ENCODE data around the gene CANT1.
A peak's percentile ranks its signal among the peaks of the same experiment; 100 is the strongest.
"Not testable (repeated sequence)": the region's sequence is repeated elsewhere in the genome, so short reads cannot be mapped to it uniquely, and the experiment has no call there.

CANT1 gene

DNA sequence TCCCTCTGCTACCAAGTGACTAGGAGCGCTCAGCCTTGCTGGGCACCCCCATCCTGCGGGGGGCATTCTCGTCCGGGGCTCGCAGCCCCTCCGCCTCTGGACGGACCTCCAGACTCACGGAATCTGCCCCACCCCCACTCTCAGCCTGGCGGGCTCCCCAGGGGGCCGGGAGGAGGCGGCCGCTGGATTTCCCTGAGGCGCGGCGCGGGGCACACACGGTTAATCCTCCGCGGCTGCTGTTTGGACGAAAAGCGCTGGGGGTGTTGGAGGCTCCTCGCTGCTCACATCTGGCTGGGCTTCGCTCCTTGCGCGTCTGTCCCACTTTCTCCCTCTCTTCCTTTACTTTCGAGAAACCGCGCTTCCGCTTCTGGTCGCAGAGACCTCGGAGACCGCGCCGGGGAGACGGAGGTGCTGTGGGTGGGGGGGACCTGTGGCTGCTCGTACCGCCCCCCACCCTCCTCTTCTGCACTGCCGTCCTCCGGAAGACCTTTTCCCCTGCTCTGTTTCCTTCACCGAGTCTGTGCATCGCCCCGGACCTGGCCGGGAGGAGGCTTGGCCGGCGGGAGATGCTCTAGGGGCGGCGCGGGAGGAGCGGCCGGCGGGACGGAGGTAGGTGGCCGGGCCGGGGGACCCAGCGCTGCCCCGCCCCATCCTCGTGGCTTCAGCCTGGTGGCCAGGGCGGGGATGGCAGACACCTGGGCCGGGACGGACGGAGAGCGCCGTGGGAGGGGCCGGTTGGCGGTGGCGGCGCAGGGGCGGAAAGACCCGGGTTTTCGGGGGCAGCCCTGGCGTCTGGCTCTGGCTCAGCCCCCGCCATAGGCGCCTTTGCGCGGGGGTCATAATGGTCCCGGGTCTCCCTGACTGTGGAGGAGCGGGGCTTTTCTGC is 14.6 kb upstream of the CANT1 start, which contains the start of gene C1QTNF1:
TSS of gene C1QTNF1 (plus strand) at position 284 of the 886 bp plus-strand sequence. CDS start 19,800 bp downstream, outside the sequence.
- Histone ChIP-seq H3K18ac (ENCODE audit: low read length) (peak within 1 kb of the TSS; percentile 54), H3K14ac (ENCODE audit: low read length) (no peak within 1 kb of the TSS), H4K8ac (ENCODE audit: low read depth, low read length) (peak within 1 kb of the TSS; percentile 45), H3K79me1 (ENCODE audit: low read length) (peaks cover 21% of the 10 kb centered on the region), H3K9ac (ENCODE audit: low read length) (peak within 1 kb of the TSS; percentile 19), H2BK12ac (ENCODE audit: low read length) (peak within 1 kb of the TSS; percentile 10), H3K4ac (ENCODE audit: low read depth, low read length) (no peak within 1 kb of the TSS), H3K23ac (ENCODE audit: low read length) (no peak within 1 kb of the TSS), H3K79me2 (ENCODE audit: control insufficient read depth, insufficient read depth, low read length, poor library complexity) (peaks cover 2% of the 10 kb centered on the region), H3K9me3 (ENCODE audit: insufficient read depth, low read depth, low read length) (no peaks in the 10 kb centered on the region), H4K91ac (ENCODE audit: low read depth, low read length) (peak within 1 kb of the TSS; percentile 21), H3K4me1 (ENCODE audit: control insufficient read depth in 1 of 2, insufficient read depth in 2 of 2, low read length in 2 of 2) (peaks cover 23 to 32% of the 10 kb centered on the region in 2 experiments), H2AFZ (ENCODE audit: insufficient read depth, low read length, poor library complexity) (peak within 1 kb of the TSS; percentile 9), H2BK5ac (ENCODE audit: low read depth, low read length, poor library complexity) (no peak within 1 kb of the TSS), H3K36me3 (ENCODE audit: control insufficient read depth in 1 of 2, insufficient read depth in 2 of 2, low read length in 2 of 2) (no peaks in the 10 kb centered on the region), H3K4me2 (ENCODE audit: low read length) (peak within 1 kb of the TSS; percentile 66), H2AK5ac (ENCODE audit: low read length) (peak within 1 kb of the TSS; percentile 17), H3K27ac (ENCODE audit: low read depth, low read length) (no peak within 1 kb of the TSS), H3K27me3 (ENCODE audit: insufficient read depth, low read length) (peaks cover 13% of the 10 kb centered on the region), H3K4me3 (ENCODE audit: low read depth, low read length) (peak within 1 kb of the TSS; percentile 63), H4K12ac (ENCODE audit: low read depth, low read length) (peak within 1 kb of the TSS; percentile 1), H2BK120ac (ENCODE audit: insufficient read depth, low read length, poor library complexity) (peak within 1 kb of the TSS; percentile 8)
- WGBS (ENCODE audit: extremely low coverage, insufficient coverage, insufficient read length) = no CpG with 5 or more reads among the region's 77 CpGs
- DNase-seq = peak; percentile 69 to 81

GRCh38 chr17:79023180-79023705 is 13.7 kb upstream of the CANT1 start:
- peak overlapping the region; percentile 45 for H4K8ac ChIP-seq (ENCODE audit: low read depth, low read length)
- no peak overlapping the region for H2AK5ac ChIP-seq (ENCODE audit: low read length)
- no peak overlapping the region for H3K27ac ChIP-seq (ENCODE audit: low read depth, low read length)
- no peaks in the 10 kb centered on the region for H3K36me3 ChIP-seq (ENCODE audit: control insufficient read depth in 1 of 2, insufficient read depth in 2 of 2, low read length in 2 of 2)
- no peak overlapping the region for H3K18ac ChIP-seq (ENCODE audit: low read length)
- peaks cover 2% of the 10 kb centered on the region for H3K79me2 ChIP-seq (ENCODE audit: control insufficient read depth, insufficient read depth, low read length, poor library complexity)
- H3K9ac ChIP-seq (ENCODE audit: low read length) = no peak overlapping the region
- no CpG with 5 or more reads among the region's 12 CpGs for WGBS (ENCODE audit: extremely low coverage, insufficient coverage, insufficient read length)
- H2BK12ac ChIP-seq (ENCODE audit: low read length) = no peak overlapping the region
- H4K12ac ChIP-seq (ENCODE audit: low read depth, low read length) = no peak overlapping the region
- H2BK120ac ChIP-seq (ENCODE audit: insufficient read depth, low read length, poor library complexity) = no peak overlapping the region
- H2AFZ ChIP-seq (ENCODE audit: insufficient read depth, low read length, poor library complexity) = no peak overlapping the region
- peaks cover 24 to 33% of the 10 kb centered on the region in 2 experiments for H3K4me1 ChIP-seq (ENCODE audit: control insufficient read depth in 1 of 2, insufficient read depth in 2 of 2, low read length in 2 of 2)
- no peaks in the 10 kb centered on the region for H3K9me3 ChIP-seq (ENCODE audit: insufficient read depth, low read depth, low read length)
- H3K79me1 ChIP-seq (ENCODE audit: low read length) = peaks cover 22% of the 10 kb centered on the region
- DNase-seq = no peak
- H3K27me3 ChIP-seq (ENCODE audit: insufficient read depth, low read length) = peaks cover 13% of the 10 kb centered on the region
- H3K4ac ChIP-seq (ENCODE audit: low read depth, low read length) = no peak overlapping the region
- peak overlapping the region; percentile 21 for H4K91ac ChIP-seq (ENCODE audit: low read depth, low read length)
- no peak overlapping the region for H3K4me3 ChIP-seq (ENCODE audit: low read depth, low read length)
- H3K23ac ChIP-seq (ENCODE audit: low read length) = no peak overlapping the region
- no peak overlapping the region for H2BK5ac ChIP-seq (ENCODE audit: low read depth, low read length, poor library complexity)
- no peak overlapping the region for H3K14ac ChIP-seq (ENCODE audit: low read length)
- no peak overlapping the region for H3K4me2 ChIP-seq (ENCODE audit: low read length)

- Histone ChIP-seq H2BK12ac (ENCODE audit: low read length) (no peak overlapping the region), H3K9me3 (ENCODE audit: insufficient read depth, low read depth, low read length) (no peaks in the 10 kb centered on the region), H3K18ac (ENCODE audit: low read length) (no peak overlapping the region), H3K14ac (ENCODE audit: low read length) (no peak overlapping the region), H3K4ac (ENCODE audit: low read depth, low read length) (no peak overlapping the region), H2AFZ (ENCODE audit: insufficient read depth, low read length, poor library complexity) (no peak overlapping the region), H2BK120ac (ENCODE audit: insufficient read depth, low read length, poor library complexity) (no peak overlapping the region), H4K91ac (ENCODE audit: low read depth, low read length) (peak overlapping the region; percentile 31), H3K4me1 (ENCODE audit: control insufficient read depth in 1 of 2, insufficient read depth in 2 of 2, low read length in 2 of 2) (peaks cover 26 to 32% of the 10 kb centered on the region in 2 experiments), H2AK5ac (ENCODE audit: low read length) (no peak overlapping the region), H3K36me3 (ENCODE audit: control insufficient read depth in 1 of 2, insufficient read depth in 2 of 2, low read length in 2 of 2) (no peaks in the 10 kb centered on the region), H3K9ac (ENCODE audit: low read length) (no peak overlapping the region), H3K27ac (ENCODE audit: low read depth, low read length) (no peak overlapping the region), H2BK5ac (ENCODE audit: low read depth, low read length, poor library complexity) (no peak overlapping the region), H3K27me3 (ENCODE audit: insufficient read depth, low read length) (peaks cover 13% of the 10 kb centered on the region), H3K23ac (ENCODE audit: low read length) (no peak overlapping the region), H3K79me2 (ENCODE audit: control insufficient read depth, insufficient read depth, low read length, poor library complexity) (peaks cover 2% of the 10 kb centered on the region), H3K4me3 (ENCODE audit: low read depth, low read length) (no peak overlapping the region), H4K8ac (ENCODE audit: low read depth, low read length) (no peak overlapping the region), H3K79me1 (ENCODE audit: low read length) (peaks cover 22% of the 10 kb centered on the region), H3K4me2 (ENCODE audit: low read length) (no peak overlapping the region), H4K12ac (ENCODE audit: low read depth, low read length) (no peak overlapping the region)
- DNase-seq = no peak
- WGBS (ENCODE audit: extremely low coverage, insufficient coverage, insufficient read length) = no CpG with 5 or more reads among the region's 9 CpGs
These were observed 13.0 kb upstream of the CANT1 start for GRCh38 chr17:79022507-79022991.

- H3K14ac ChIP-seq (ENCODE audit: low read length); H4K91ac ChIP-seq (ENCODE audit: low read depth, low read length); H4K8ac ChIP-seq (ENCODE audit: low read depth, low read length); H2BK120ac ChIP-seq (ENCODE audit: insufficient read depth, low read length, poor library complexity); H3K4me3 ChIP-seq (ENCODE audit: low read depth, low read length); DNase-seq; H3K9ac ChIP-seq (ENCODE audit: low read length); H2AK5ac ChIP-seq (ENCODE audit: low read length); H4K12ac ChIP-seq (ENCODE audit: low read depth, low read length); H3K4me2 ChIP-seq (ENCODE audit: low read length); H3K36me3 ChIP-seq (ENCODE audit: control insufficient read depth in 1 of 2, insufficient read depth in 2 of 2, low read length in 2 of 2); H3K18ac ChIP-seq (ENCODE audit: low read length); H3K27ac ChIP-seq (ENCODE audit: low read depth, low read length); H2AFZ ChIP-seq (ENCODE audit: insufficient read depth, low read length, poor library complexity); H3K4ac ChIP-seq (ENCODE audit: low read depth, low read length); H3K79me2 ChIP-seq (ENCODE audit: control insufficient read depth, insufficient read depth, low read length, poor library complexity); H3K9me3 ChIP-seq (ENCODE audit: insufficient read depth, low read depth, low read length); H3K23ac ChIP-seq (ENCODE audit: low read length); H2BK12ac ChIP-seq (ENCODE audit: low read length); H2BK5ac ChIP-seq (ENCODE audit: low read depth, low read length, poor library complexity): not testable (repeated sequence)
- peaks cover 24% of the 10 kb centered on the region for H3K79me1 ChIP-seq (ENCODE audit: low read length)
- H3K27me3 ChIP-seq (ENCODE audit: insufficient read depth, low read length) = peaks cover 13% of the 10 kb centered on the region
- no CpG with 5 or more reads among the region's 2 CpGs for WGBS (ENCODE audit: extremely low coverage, insufficient coverage, insufficient read length)
- peaks cover 22 to 26% of the 10 kb centered on the region in 2 experiments for H3K4me1 ChIP-seq (ENCODE audit: control insufficient read depth in 1 of 2, insufficient read depth in 2 of 2, low read length in 2 of 2)
These were observed 12.4 kb upstream of the CANT1 start for GRCh38 chr17:79021929-79022328.
